Trophoblast cell (in vitro differentiated cells and primary cell): ENCODE results near the gene CHTF8.

Experiments used
- DNase-seq, 2 donors: peaks; one replicate each; pipeline ENCODE4 v3.0.0-alpha.2; 2016
- H2AFZ ChIP-seq: 2 replicates; pipeline ENCODE4 v1.6.1; 2013; ENCODE audit warnings: low read length, moderate library complexity, mild to moderate bottlenecking; ENCODE audit not compliant: insufficient read depth, poor library complexity
- H2AK5ac ChIP-seq: 2 replicates; pipeline ENCODE4 v1.6.1; 2013; ENCODE audit warnings: mild to moderate bottlenecking, low read length
- H2BK120ac ChIP-seq: 2 replicates; pipeline ENCODE4 v1.6.1; 2013; ENCODE audit warnings: low read length, mild to moderate bottlenecking, moderate library complexity; ENCODE audit not compliant: insufficient read depth, poor library complexity
- H2BK12ac ChIP-seq: 2 replicates; pipeline ENCODE4 v1.6.1; 2013; ENCODE audit warnings: mild to moderate bottlenecking, low read length, moderate library complexity
- H2BK5ac ChIP-seq: 2 replicates; pipeline ENCODE4 v1.6.1; 2013; ENCODE audit warnings: low read length, low read depth, moderate library complexity, mild to moderate bottlenecking; ENCODE audit not compliant: poor library complexity
- H3K14ac ChIP-seq: 2 replicates; pipeline ENCODE4 v1.6.1; 2013; ENCODE audit warnings: mild to moderate bottlenecking, low read length
- H3K18ac ChIP-seq: 2 replicates; pipeline ENCODE4 v1.6.1; 2013; ENCODE audit warnings: mild to moderate bottlenecking, low read length
- H3K23ac ChIP-seq: 2 replicates; pipeline ENCODE4 v1.6.1; 2013; ENCODE audit warnings: low read length
- H3K27ac ChIP-seq: 2 replicates; pipeline ENCODE4 v1.5.1; 2013; ENCODE audit warnings: low read depth, mild to moderate bottlenecking, inconsistent platforms, low read length, moderate library complexity
- H3K27me3 ChIP-seq: 2 replicates; pipeline ENCODE4 v1.6.1; 2013; ENCODE audit warnings: inconsistent platforms, mild to moderate bottlenecking, low read length, moderate library complexity; ENCODE audit not compliant: insufficient read depth
- H3K36me3 ChIP-seq, 2 experiments: 1 replicate in 1 of 2; 2 replicates in 1 of 2; pipeline ENCODE4 v1.6.1; 2013; ENCODE audit warnings: low read length in 2 of 2, mild to moderate bottlenecking in 2 of 2, moderate library complexity in 1 of 2; ENCODE audit not compliant: insufficient read depth in 2 of 2, control insufficient read depth in 1 of 2
- H3K4ac ChIP-seq: 2 replicates; pipeline ENCODE4 v1.6.1; 2013; ENCODE audit warnings: low read depth, mild to moderate bottlenecking, low read length, moderate library complexity
- H3K4me1 ChIP-seq, 2 experiments: 1 replicate in 1 of 2; 2 replicates in 1 of 2; pipeline ENCODE4 v1.6.1; 2013; ENCODE audit warnings: low read length in 2 of 2, mild to moderate bottlenecking in 2 of 2, moderate library complexity in 1 of 2; ENCODE audit not compliant: insufficient read depth in 2 of 2, control insufficient read depth in 1 of 2
- H3K4me2 ChIP-seq: 2 replicates; pipeline ENCODE4 v1.6.1; 2013; ENCODE audit warnings: inconsistent platforms, mild to moderate bottlenecking, low read length, moderate library complexity
- H3K4me3 ChIP-seq: 2 replicates; pipeline ENCODE4 v1.5.1; 2013; ENCODE audit warnings: mild to moderate bottlenecking, low read depth, low read length, inconsistent platforms
- H3K79me1 ChIP-seq: one replicate; pipeline ENCODE4 v1.6.1; 2013; ENCODE audit warnings: low read length
- H3K79me2 ChIP-seq: 2 replicates; pipeline ENCODE4 v1.6.1; 2013; ENCODE audit warnings: low read length, mild to moderate bottlenecking; ENCODE audit not compliant: control insufficient read depth, insufficient read depth, poor library complexity
- H3K9ac ChIP-seq: 2 replicates; pipeline ENCODE4 v1.6.1; 2013; ENCODE audit warnings: mild to moderate bottlenecking, low read length
- H3K9me3 ChIP-seq: 2 replicates; pipeline ENCODE4 v1.6.1; 2013; ENCODE audit warnings: low read depth, mild to moderate bottlenecking, control low read depth, inconsistent platforms, low read length; ENCODE audit not compliant: insufficient read depth
- H4K12ac ChIP-seq: 2 replicates; pipeline ENCODE4 v1.6.1; 2013; ENCODE audit warnings: low read depth, mild to moderate bottlenecking, low read length, moderate library complexity
- H4K8ac ChIP-seq: 2 replicates; pipeline ENCODE4 v1.6.1; 2013; ENCODE audit warnings: low read depth, mild to moderate bottlenecking, low read length, moderate library complexity
- H4K91ac ChIP-seq: one replicate; pipeline ENCODE4 v1.6.1; 2013; ENCODE audit warnings: low read depth, mild to moderate bottlenecking, low read length, moderate library complexity
- WGBS: extraction: QIAGEN DNeasy Blood & Tissue Kit; methylation state at CpG from one replicate; pipeline ENCODE4 v1.1.7; 2013; ENCODE audit warnings: missing lambda C conversion rate; ENCODE audit not compliant: insufficient read length, insufficient coverage; ENCODE audit errors: extremely low coverage; 5-methylcytosine and 5-hydroxymethylcytosine counted together

Gene CHTF8

DNA sequence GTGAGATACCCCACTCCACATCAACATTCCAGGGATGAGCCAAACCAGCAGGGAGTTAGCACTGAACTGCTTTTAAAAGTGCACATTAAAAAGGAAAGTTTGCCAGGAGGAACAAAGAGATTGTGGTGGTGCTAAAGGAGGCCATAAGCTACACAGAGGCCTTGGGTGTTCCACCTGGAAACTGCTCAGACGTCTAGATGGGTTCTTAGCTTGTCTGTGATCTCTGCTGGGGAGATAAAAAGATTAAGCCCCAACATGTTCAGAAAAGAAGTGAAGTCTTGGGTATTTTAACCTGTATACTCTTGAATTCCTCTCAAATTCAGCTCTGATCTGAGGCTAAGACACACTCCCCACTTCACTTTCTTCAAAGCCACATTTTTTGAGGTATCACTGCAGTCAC lies 16.6 kb downstream of the CHTF8 start:
- Histone ChIP-seq H2BK5ac (no peak overlapping the region), H4K8ac (no peak overlapping the region), H3K9ac (no peak overlapping the region), H4K91ac (no peak overlapping the region), H2AFZ (no peak overlapping the region), H3K23ac (no peak overlapping the region), H2BK12ac (no peak overlapping the region), H3K9me3 (peaks cover 4% of the 10 kb centered on the region), H4K12ac (no peak overlapping the region), H3K27me3 (no peaks in the 10 kb centered on the region), H2BK120ac (no peak overlapping the region), H2AK5ac (no peak overlapping the region), H3K4me1 (peaks cover 5 to 12% of the 10 kb centered on the region in 2 experiments), H3K36me3 (peaks cover 42 to 57% of the 10 kb centered on the region in 2 experiments), H3K4me3 (no peak overlapping the region), H3K18ac (no peak overlapping the region), H3K14ac (no peak overlapping the region), H3K4ac (no peak overlapping the region), H3K79me2 (no peaks in the 10 kb centered on the region), H3K27ac (no peak overlapping the region), H3K4me2 (no peak overlapping the region), H3K79me1 (no peaks in the 10 kb centered on the region)
- WGBS = no CpG with 5 or more reads among the region's 1 CpG
- DNase-seq = no peak

DNA sequence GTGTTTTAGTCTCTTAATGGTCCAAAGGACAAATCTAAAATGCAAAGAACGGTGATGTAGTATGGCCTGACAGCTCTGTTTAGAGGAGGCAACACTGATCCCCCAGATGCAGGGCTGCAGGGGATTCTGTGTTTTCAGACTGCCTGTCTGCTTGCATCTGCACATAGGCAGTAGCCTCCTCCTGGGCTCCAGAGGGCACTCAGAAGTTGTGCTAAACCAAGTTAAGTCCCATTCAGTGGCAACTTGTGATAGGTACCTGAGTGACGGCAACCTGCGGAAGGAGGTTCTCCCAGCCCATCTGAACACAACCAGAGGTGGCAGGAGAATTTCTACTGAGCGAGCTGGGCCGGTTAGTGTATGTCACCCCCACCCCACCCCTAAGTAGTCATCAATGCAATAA lies 17.0 kb downstream of the CHTF8 start:
- Histone ChIP-seq H3K79me1 (no peaks in the 10 kb centered on the region), H3K9me3 (peaks cover 4% of the 10 kb centered on the region), H3K9ac (no peak overlapping the region), H3K18ac (no peak overlapping the region), H2BK5ac (no peak overlapping the region), H3K4me2 (no peak overlapping the region), H4K8ac (no peak overlapping the region), H2AFZ (no peak overlapping the region), H3K79me2 (no peaks in the 10 kb centered on the region), H3K4ac (no peak overlapping the region), H3K27me3 (no peaks in the 10 kb centered on the region), H2BK12ac (no peak overlapping the region), H3K23ac (no peak overlapping the region), H4K91ac (no peak overlapping the region), H2BK120ac (no peak overlapping the region), H3K27ac (no peak overlapping the region), H3K4me1 (peaks cover 5 to 12% of the 10 kb centered on the region in 2 experiments), H4K12ac (no peak overlapping the region), H3K36me3 (peaks cover 38 to 53% of the 10 kb centered on the region in 2 experiments), H3K14ac (no peak overlapping the region), H2AK5ac (no peak overlapping the region), H3K4me3 (no peak overlapping the region)
- no CpG with 5 or more reads among the region's 5 CpGs for WGBS
- no peak for DNase-seq

DNA sequence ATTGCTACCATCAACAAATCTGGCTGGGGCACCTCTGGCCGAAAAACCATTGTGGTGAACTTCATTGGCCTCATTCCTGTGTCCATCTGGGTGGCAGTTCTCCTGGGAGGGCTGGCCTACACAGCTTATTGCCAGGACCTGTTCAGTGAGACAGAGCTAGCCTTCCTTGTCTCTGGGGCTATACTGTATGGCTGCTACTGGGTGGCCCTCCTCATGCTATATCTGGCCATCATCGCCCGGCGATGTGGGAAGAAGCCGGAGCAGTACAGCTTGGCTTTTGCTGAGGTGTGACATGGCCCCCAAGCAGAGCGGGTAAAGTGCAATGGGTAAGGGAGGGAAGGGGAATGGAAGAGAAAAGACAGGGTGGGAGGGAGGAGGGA lies 17.4 kb downstream of the CHTF8 start:
- Histone ChIP-seq H2BK12ac (no peak overlapping the region), H3K4me3 (no peak overlapping the region), H2AK5ac (no peak overlapping the region), H3K36me3 (peaks cover 34 to 49% of the 10 kb centered on the region in 2 experiments), H3K18ac (no peak overlapping the region), H4K12ac (no peak overlapping the region), H3K9me3 (peaks cover 4% of the 10 kb centered on the region), H4K91ac (no peak overlapping the region), H3K4ac (no peak overlapping the region), H3K23ac (no peak overlapping the region), H2AFZ (no peak overlapping the region), H3K27ac (no peak overlapping the region), H2BK5ac (no peak overlapping the region), H3K79me2 (no peaks in the 10 kb centered on the region), H3K27me3 (no peaks in the 10 kb centered on the region), H3K4me2 (no peak overlapping the region), H4K8ac (no peak overlapping the region), H3K9ac (no peak overlapping the region), H3K79me1 (no peaks in the 10 kb centered on the region), H2BK120ac (no peak overlapping the region), H3K14ac (no peak overlapping the region), H3K4me1 (peaks cover 5 to 12% of the 10 kb centered on the region in 2 experiments)
- WGBS = no CpG with 5 or more reads among the region's 6 CpGs
- no peak for DNase-seq

DNA sequence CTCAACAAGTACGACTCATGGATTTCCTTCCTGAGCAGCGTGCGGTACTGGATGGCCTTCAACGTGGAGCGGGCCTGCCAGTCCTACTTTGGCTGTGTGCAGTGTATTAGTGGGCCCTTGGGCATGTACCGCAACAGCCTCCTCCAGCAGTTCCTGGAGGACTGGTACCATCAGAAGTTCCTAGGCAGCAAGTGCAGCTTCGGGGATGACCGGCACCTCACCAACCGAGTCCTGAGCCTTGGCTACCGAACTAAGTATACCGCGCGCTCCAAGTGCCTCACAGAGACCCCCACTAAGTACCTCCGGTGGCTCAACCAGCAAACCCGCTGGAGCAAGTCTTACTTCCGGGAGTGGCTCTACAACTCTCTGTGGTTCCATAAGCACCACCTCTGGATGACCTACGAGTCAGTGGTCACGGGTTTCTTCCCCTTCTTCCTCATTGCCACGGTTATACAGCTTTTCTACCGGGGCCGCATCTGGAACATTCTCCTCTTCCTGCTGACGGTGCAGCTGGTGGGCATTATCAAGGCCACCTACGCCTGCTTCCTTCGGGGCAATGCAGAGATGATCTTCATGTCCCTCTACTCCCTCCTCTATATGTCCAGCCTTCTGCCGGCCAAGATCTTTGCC lies 17.9 kb downstream of the CHTF8 start:
- Histone ChIP-seq H3K4me1 (peaks cover 5 to 12% of the 10 kb centered on the region in 2 experiments), H4K12ac (no peak overlapping the region), H3K79me1 (no peaks in the 10 kb centered on the region), H2AK5ac (no peak overlapping the region), H2AFZ (no peak overlapping the region), H3K4ac (no peak overlapping the region), H3K18ac (no peak overlapping the region), H3K27me3 (no peaks in the 10 kb centered on the region), H3K9me3 (peaks cover 7% of the 10 kb centered on the region), H3K14ac (no peak overlapping the region), H3K27ac (no peak overlapping the region), H2BK5ac (no peak overlapping the region), H3K23ac (no peak overlapping the region), H3K4me2 (no peak overlapping the region), H4K8ac (no peak overlapping the region), H3K36me3 (peaks cover 34 to 48% of the 10 kb centered on the region in 2 experiments), H3K4me3 (no peak overlapping the region), H4K91ac (no peak overlapping the region), H3K79me2 (no peaks in the 10 kb centered on the region), H2BK12ac (no peak overlapping the region), H2BK120ac (no peak overlapping the region), H3K9ac (no peak overlapping the region)
- no peak for DNase-seq
- no CpG with 5 or more reads among the region's 25 CpGs for WGBS
